Muscle layer of colon (tissue), 2 donors: ENCODE results near the gene AQP2.

ENCODE experiments used
- H3K27ac ChIP-seq: one replicate; pipeline ENCODE4 v1.7.0; 2013; ENCODE audit warnings: low read depth, mild to moderate bottlenecking, low read length, moderate library complexity
- H3K27me3 ChIP-seq, 2 donors: one replicate each; pipeline ENCODE4 v1.7.0; 2013; ENCODE audit warnings: low read length in 2 of 2, mild to moderate bottlenecking in 2 of 2; ENCODE audit not compliant: insufficient read depth in 2 of 2, control insufficient read depth in 1 of 2
- H3K36me3 ChIP-seq: one replicate; pipeline ENCODE4 v1.7.0; 2013; ENCODE audit warnings: mild to moderate bottlenecking, low read length; ENCODE audit not compliant: insufficient read depth
- H3K4me1 ChIP-seq: one replicate; pipeline ENCODE4 v1.7.0; 2013; ENCODE audit warnings: mild to moderate bottlenecking, low read length; ENCODE audit not compliant: insufficient read depth
- H3K4me3 ChIP-seq, 2 donors: one replicate each; pipeline ENCODE4 v1.7.0; 2013; ENCODE audit warnings: low read length in 2 of 2, low read depth in 1 of 2, mild to moderate bottlenecking in 1 of 2, moderate library complexity in 1 of 2
- H3K9ac ChIP-seq: one replicate; pipeline ENCODE4 v1.7.0; 2013; ENCODE audit warnings: low read length
- H3K9me3 ChIP-seq: one replicate; pipeline ENCODE4 v1.7.0; 2013; ENCODE audit warnings: mild to moderate bottlenecking, low read length
- donor health status: abdominal sarcoma.
- donor health status: Adenocarcinoma of cecum.

The AQP2 gene

GRCh38 chr12:49961993-49962764, 11.6 kb downstream of the AQP2 start:
- no peaks in the 10 kb centered on the region for H3K9me3 ChIP-seq
- no peak overlapping the region for H3K9ac ChIP-seq
- no peaks in the 10 kb centered on the region for H3K36me3 ChIP-seq
- peaks cover 3% of the 10 kb centered on the region for H3K4me1 ChIP-seq
- peaks cover 39 to 41% of the 10 kb centered on the region in 2 donors for H3K27me3 ChIP-seq
- no peak overlapping the region for H3K27ac ChIP-seq
- H3K4me3 ChIP-seq: no peak overlapping the region

DNA sequence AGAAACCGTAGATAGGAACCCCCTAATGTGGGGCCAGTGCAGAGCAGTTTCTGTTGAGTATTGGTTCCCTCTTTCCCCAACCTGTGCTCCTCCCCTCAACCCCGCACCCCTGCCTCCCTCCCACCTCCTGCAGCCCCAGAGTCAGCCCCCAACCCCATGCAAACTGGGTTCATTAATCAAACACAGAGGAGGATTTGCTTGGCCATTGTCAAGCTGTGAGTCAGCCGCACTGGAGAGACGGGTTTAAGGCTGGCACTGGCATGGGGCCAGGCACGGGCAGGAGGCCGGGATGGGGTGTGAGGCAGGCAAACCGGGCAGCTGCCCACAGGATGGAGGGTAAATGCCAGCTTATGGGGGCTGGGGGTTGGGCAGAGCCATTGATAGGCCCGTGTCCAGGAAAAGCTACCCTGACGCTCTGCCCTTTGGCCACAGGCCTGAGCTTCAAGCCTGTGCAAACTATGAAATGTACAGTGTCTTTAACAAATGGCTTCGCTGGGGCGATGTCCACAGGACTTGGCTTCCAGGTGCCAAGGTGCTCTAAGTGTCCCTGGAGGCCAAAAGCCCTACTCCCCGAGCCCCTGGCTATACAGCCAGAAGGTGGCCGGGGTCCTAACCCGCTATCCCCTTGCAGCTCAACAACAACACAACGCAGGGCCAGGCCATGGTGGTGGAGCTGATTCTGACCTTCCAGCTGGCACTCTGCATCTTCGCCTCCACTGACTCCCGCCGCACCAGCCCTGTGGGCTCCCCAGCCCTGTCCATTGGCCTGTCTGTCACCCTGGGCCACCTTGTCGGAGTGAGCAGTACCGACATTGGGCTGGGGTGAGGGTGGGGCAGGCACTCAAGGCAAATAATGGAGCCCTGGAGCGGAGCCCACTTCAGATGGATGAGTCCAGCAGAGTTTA, 12.6 kb downstream of the AQP2 start:
- no peak overlapping the region for H3K4me3 ChIP-seq
- H3K4me1 ChIP-seq: peaks cover 11% of the 10 kb centered on the region
- H3K36me3 ChIP-seq: no peaks in the 10 kb centered on the region
- H3K9ac ChIP-seq: no peak overlapping the region
- peaks cover 31 to 36% of the 10 kb centered on the region in 2 donors for H3K27me3 ChIP-seq
- no peak overlapping the region for H3K27ac ChIP-seq
- no peaks in the 10 kb centered on the region for H3K9me3 ChIP-seq

GRCh38 chr12:49963976-49964815, 13.7 kb downstream of the AQP2 start:
- H3K9me3 ChIP-seq: no peaks in the 10 kb centered on the region
- no peak overlapping the region for H3K27ac ChIP-seq
- peaks cover 20 to 30% of the 10 kb centered on the region in 2 donors for H3K27me3 ChIP-seq
- peaks cover 11% of the 10 kb centered on the region for H3K4me1 ChIP-seq
- H3K4me3 ChIP-seq: no peak overlapping the region
- no peak overlapping the region for H3K9ac ChIP-seq
- no peaks in the 10 kb centered on the region for H3K36me3 ChIP-seq

DNA sequence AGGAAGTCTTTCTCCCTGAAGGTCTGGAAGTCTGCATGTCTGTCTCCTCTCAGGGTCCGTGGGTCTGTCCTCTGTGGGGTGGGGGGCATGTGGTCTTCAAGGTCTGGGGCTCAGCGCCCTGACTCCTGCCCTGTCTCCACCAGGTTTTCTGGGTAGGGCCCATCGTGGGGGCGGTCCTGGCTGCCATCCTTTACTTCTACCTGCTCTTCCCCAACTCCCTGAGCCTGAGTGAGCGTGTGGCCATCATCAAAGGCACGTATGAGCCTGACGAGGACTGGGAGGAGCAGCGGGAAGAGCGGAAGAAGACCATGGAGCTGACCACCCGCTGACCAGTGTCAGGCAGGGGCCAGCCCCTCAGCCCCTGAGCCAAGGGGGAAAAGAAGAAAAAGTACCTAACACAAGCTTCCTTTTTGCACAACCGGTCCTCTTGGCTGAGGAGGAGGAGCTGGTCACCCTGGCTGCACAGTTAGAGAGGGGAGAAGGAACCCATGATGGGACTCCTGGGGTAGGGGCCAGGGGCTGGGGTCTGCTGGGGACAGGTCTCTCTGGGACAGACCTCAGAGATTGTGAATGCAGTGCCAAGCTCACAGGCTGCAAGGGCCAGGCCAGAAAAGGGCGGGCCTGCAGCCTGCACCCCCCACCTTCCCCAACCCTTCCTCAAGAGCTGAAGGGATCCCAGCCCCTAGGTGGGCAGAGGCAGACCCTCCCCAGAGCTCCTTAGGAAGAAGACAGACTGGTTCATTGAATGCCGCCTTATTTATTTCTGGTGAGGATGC, 14.5 kb downstream of the AQP2 start:
- no peak overlapping the region for H3K27ac ChIP-seq
- H3K4me3 ChIP-seq: no peak overlapping the region
- H3K36me3 ChIP-seq: no peaks in the 10 kb centered on the region
- H3K9me3 ChIP-seq: no peaks in the 10 kb centered on the region
- H3K4me1 ChIP-seq: peaks cover 11% of the 10 kb centered on the region
- peaks cover 12 to 22% of the 10 kb centered on the region in 2 donors for H3K27me3 ChIP-seq
- H3K9ac ChIP-seq: no peak overlapping the region

- Histone ChIP-seq H3K9ac (no peak overlapping the region), H3K4me1 (peaks cover 11% of the 10 kb centered on the region), H3K9me3 (no peaks in the 10 kb centered on the region), H3K27ac (no peak overlapping the region), H3K4me3 (no peak overlapping the region), H3K27me3 (peaks cover 4 to 14% of the 10 kb centered on the region in 2 donors), H3K36me3 (no peaks in the 10 kb centered on the region)
Measured at GRCh38 chr12:49965836-49966235, 15.3 kb downstream of the AQP2 start.

DNA sequence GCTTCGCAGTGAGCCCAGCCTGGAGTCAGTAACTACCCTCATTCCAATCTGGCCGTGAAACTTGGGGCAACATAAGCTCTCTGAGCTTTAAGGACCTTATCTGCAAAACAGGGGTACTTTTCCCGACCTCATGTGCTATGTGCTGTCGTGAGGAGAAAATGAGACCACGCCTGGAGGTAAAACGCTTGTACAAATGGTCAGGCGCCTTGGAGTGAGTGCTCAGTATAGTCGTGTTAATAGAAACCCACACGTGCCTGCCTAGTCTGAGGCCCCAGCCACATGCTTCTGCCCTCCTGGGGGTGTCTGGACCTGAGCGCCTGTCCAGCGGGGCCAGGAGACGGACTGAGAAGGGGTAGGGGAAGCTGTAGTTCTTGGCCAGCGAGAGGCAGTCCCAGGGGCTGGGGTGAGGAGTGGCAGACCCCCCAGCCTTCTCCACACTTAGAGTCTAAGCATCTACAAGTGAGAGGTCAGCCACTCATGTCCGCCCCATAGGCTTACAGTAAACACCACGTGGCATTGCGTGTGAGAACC, 16.0 kb downstream of the AQP2 start:
- no peak overlapping the region for H3K9ac ChIP-seq
- peaks cover 0 to 9% of the 10 kb centered on the region in 2 donors for H3K27me3 ChIP-seq
- no peak overlapping the region for H3K4me3 ChIP-seq
- peaks cover 11% of the 10 kb centered on the region for H3K4me1 ChIP-seq
- H3K27ac ChIP-seq: no peak overlapping the region
- no peaks in the 10 kb centered on the region for H3K9me3 ChIP-seq
- no peaks in the 10 kb centered on the region for H3K36me3 ChIP-seq

DNA sequence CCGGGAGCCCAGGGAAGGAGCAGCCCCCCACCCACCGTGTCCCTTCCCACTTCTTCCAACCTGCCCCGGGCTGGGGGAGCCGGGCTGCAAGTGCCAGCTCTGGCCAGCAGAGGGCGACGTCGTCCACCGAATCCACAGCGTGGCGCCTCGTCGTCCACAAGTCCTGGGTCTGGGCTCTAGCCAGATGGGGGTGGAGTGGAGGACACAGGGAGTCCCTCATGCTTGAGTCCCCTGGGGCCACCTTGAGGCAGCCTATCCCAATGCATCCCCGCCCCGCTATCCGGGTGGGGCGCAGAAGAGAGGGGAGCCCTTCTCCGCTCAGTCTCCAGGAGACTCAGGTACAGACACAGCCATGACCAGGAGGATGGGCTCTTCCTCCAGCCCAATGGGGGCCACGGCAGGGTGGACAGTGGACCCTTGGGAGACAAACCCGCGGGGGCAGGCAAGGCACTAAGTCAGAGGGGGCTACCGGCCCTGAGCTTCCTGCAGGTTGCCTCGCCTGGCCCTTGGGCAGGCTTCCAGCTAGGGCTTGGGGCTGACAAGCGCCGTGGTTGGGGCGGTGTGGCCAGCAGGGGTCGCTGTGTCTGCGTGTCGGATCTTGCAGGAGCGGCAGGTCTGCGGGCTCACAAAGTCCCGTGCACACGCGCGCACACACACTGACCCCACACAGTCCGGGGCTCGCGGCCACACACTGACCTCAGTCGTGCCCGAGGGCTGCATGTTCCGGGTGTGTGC, 16.7 kb downstream of the AQP2 start:
- Histone ChIP-seq H3K9ac (no peak overlapping the region), H3K27ac (no peak overlapping the region)

GRCh38 chr12:49967777-49968250, 17.3 kb downstream of the AQP2 start:
- H3K27ac ChIP-seq: no peak overlapping the region
- H3K4me1 ChIP-seq: peaks cover 11% of the 10 kb centered on the region
- peak overlapping the region in 1 of 2 donors; percentile 65 for H3K4me3 ChIP-seq
- peaks cover 0 to 9% of the 10 kb centered on the region in 2 donors for H3K27me3 ChIP-seq
- no peaks in the 10 kb centered on the region for H3K9me3 ChIP-seq
- H3K9ac ChIP-seq: no peak overlapping the region
- H3K36me3 ChIP-seq: no peaks in the 10 kb centered on the region

More for the DNA sequence above, 16.7 kb downstream of the AQP2 start:
- H3K9me3 ChIP-seq: no peaks in the 10 kb centered on the region
- no peaks in the 10 kb centered on the region for H3K36me3 ChIP-seq
- H3K4me1 ChIP-seq: peaks cover 11% of the 10 kb centered on the region
- H3K27me3 ChIP-seq: peaks cover 0 to 9% of the 10 kb centered on the region in 2 donors
- H3K4me3 ChIP-seq: peak overlapping the region in 1 of 2 donors; percentile 65

GRCh38 chr12:49968471-49968870, 17.9 kb downstream of the AQP2 start:
- peaks cover 11% of the 10 kb centered on the region for H3K4me1 ChIP-seq
- H3K4me3 ChIP-seq: no peak overlapping the region
- H3K27ac ChIP-seq: no peak overlapping the region
- H3K36me3 ChIP-seq: no peaks in the 10 kb centered on the region
- H3K9ac ChIP-seq: no peak overlapping the region
- H3K27me3 ChIP-seq: peaks cover 0 to 9% of the 10 kb centered on the region in 2 donors
- no peaks in the 10 kb centered on the region for H3K9me3 ChIP-seq

GRCh38 chr12:49969027-49969426, 18.5 kb downstream of the AQP2 start:
- H3K27ac ChIP-seq: no peak overlapping the region
- no peaks in the 10 kb centered on the region for H3K9me3 ChIP-seq
- H3K9ac ChIP-seq: no peak overlapping the region

More at GRCh38 chr12:49969027-49969426, 18.5 kb downstream of the AQP2 start:
- Histone ChIP-seq H3K4me1 (peaks cover 15% of the 10 kb centered on the region), H3K27me3 (peaks cover 0 to 9% of the 10 kb centered on the region in 2 donors), H3K36me3 (no peaks in the 10 kb centered on the region), H3K4me3 (no peak overlapping the region)
